Panc1 (cell line): Measurements from ENCODE around the gene RALGPS1.

ENCODE experiments used
- CTCF ChIP-seq: fragments of 450-650 bp; IDR thresholded peaks from 2 replicates; pipeline ENCODE4 v1.5.1; 2017; ENCODE audit warnings: mild to moderate bottlenecking
- REST ChIP-seq, 2 experiments: IDR thresholded peaks; 2 replicates each; pipeline ENCODE4 v1.6.1; 2011 to 2012; ENCODE audit warnings: low read depth in 2 of 2, control low read depth in 1 of 2, low read length in 1 of 2, mild to moderate bottlenecking in 1 of 2, moderate library complexity in 1 of 2; ENCODE audit not compliant: insufficient read depth in 1 of 2

- no peak for TF ChIP-seq CTCF
- TF ChIP-seq REST (IDR thresholded peaks at IDR 0.05; ENCODE audit: insufficient read depth in 1 of 2, low read depth in 2 of 2, low read length in 1 of 2), result no peak
Observed at GRCh38 chr9:127021664-127022363, 107.2 kb downstream of the RALGPS1 start.
